A549 (cell line): ENCODE results near the gene MAP3K5. TPM values are rescaled to one million over a fixed set of nuclear protein-coding genes. Genes with fewer than 3 reads are reported as not detected.

Experiments
- ATAC-seq, 2 experiments: fragments of 200-7000 bp in 1 of 2; fragments of >200 bp in 1 of 2; cut with Nextera tagmentation in 1 of 2; cut with Tn5 transposase in 1 of 2; 3 replicates each; pipeline versions ENCODE4 v1.8.0 to v1.9.1; 2018 to 2020; ENCODE audit warnings: mild to moderate bottlenecking in 1 of 2, moderate library complexity in 1 of 2
- CTCF ChIA-PET: fragments of 300-600 bp; sonication (Branson Sonifier 250); formaldehyde crosslinking; extraction: SDS; loops from one replicate; lab custom pipeline; 2021; ENCODE audit warnings: antibody characterized with exemption, inconsistent platforms; lab: Yijun Ruan, JAX
- POLR2A ChIA-PET: fragments of 350-600 bp; formaldehyde crosslinking; extraction: SDS; loops from one replicate; lab custom pipeline; 2021; ENCODE audit warnings: antibody characterized with exemption, inconsistent platforms; lab: Yijun Ruan, JAX
- DNase-seq, 2 experiments: peaks; one replicate each; pipeline versions ENCODE4 v3.0.0 to v3.0.0-alpha.2; 2011 to 2016; ENCODE audit warnings: low read depth in 1 of 2, low spot score in 1 of 2
- FAIRE-seq: peaks from 2 replicates; lab custom pipeline; 2011; peaks lifted over from hg19 to GRCh38; lab: Jason Lieb, UNC
- H3K27ac ChIP-seq, 2 experiments: fragments of >200 bp; sonication (Bioruptor Twin); formaldehyde crosslinking; 3 replicates each; pipeline ENCODE4 v1.5.1; 2016 to 2017
- H3K4me1 ChIP-seq: fragments of >200 bp; sonication (Bioruptor Twin); formaldehyde crosslinking; 3 replicates; pipeline ENCODE4 v1.6.1; 2016
- H3K4me2 ChIP-seq: fragments of >200 bp; sonication (Bioruptor Twin); formaldehyde crosslinking; 3 replicates; pipeline ENCODE4 v1.6.1; 2016
- H3K4me3 ChIP-seq: fragments of >200 bp; sonication (Bioruptor Twin); formaldehyde crosslinking; 3 replicates; pipeline ENCODE4 v1.5.1; 2016
- H3K9me3 ChIP-seq: fragments of >200 bp; sonication (Bioruptor Twin); formaldehyde crosslinking; 3 replicates; pipeline ENCODE4 v1.6.1; 2016
- BHLHE40 ChIP-seq: IDR thresholded peaks from 2 replicates; pipeline ENCODE4 v1.6.1; 2012; ENCODE audit warnings: low read depth, low read length, inconsistent platforms
- CBX2 ChIP-seq: fragments of 200-600 bp; sonication (generic); IDR thresholded peaks from 2 replicates; pipeline ENCODE4 v1.6.1; 2016; ENCODE audit warnings: low read depth, mild to moderate bottlenecking, borderline replicate concordance
- FOSL2 ChIP-seq, 2 experiments: fragments of 450-650 bp in 1 of 2; fragments of >200 bp in 1 of 2; sonication (Bioruptor Twin) in 1 of 2; formaldehyde crosslinking; IDR thresholded peaks; 2 replicates each; pipeline versions ENCODE4 v1.5.0 to v1.6.1; 2016 to 2020; ENCODE audit warnings: mild to moderate bottlenecking in 1 of 2, moderate library complexity in 1 of 2
- FOXS1 ChIP-seq: fragments of 250-450 bp; sonication (Bioruptor Pico); IDR thresholded peaks from 2 replicates; pipeline ENCODE4 v1.5.0; 2020; ENCODE audit warnings: mild to moderate bottlenecking, moderate library complexity
- GATA3 ChIP-seq: IDR thresholded peaks from 2 replicates; pipeline ENCODE4 v1.6.1; 2012; ENCODE audit warnings: borderline replicate concordance
- HEYL ChIP-seq: fragments of 250-450 bp; sonication (Bioruptor Pico); IDR thresholded peaks from 2 replicates; pipeline ENCODE4 v1.8.0; 2021; ENCODE audit warnings: mild to moderate bottlenecking, moderate library complexity
- HMGXB4 ChIP-seq: fragments of 250-450 bp; sonication (Bioruptor Pico); IDR thresholded peaks from 2 replicates; pipeline ENCODE4 v1.5.0; 2021; ENCODE audit warnings: mild to moderate bottlenecking, moderate library complexity, borderline replicate concordance
- HOXB13 ChIP-seq: fragments of 250-450 bp; sonication (Bioruptor Pico); IDR thresholded peaks from 2 replicates; pipeline ENCODE4 v1.5.0; 2020; ENCODE audit warnings: low read depth, mild to moderate bottlenecking, moderate library complexity
- KDM1A ChIP-seq: fragments of 200-600 bp; sonication (generic); IDR thresholded peaks from 2 replicates; pipeline ENCODE4 v1.6.1; 2016; ENCODE audit warnings: low read depth, mild to moderate bottlenecking
- KDM5A ChIP-seq: fragments of 200-600 bp; sonication (generic); IDR thresholded peaks from 2 replicates; pipeline ENCODE4 v1.6.1; 2016; ENCODE audit warnings: antibody characterized with exemption, mild to moderate bottlenecking
- MAFK ChIP-seq: fragments of 450-650 bp; IDR thresholded peaks from 2 replicates; pipeline ENCODE4 v1.6.1; 2014; ENCODE audit not compliant: partially characterized antibody
- MYC ChIP-seq: IDR thresholded peaks from 2 replicates; pipeline ENCODE4 v1.6.1; 2012; ENCODE audit warnings: mild to moderate bottlenecking, inconsistent platforms, low read length, improper control_type of control experiment, borderline replicate concordance
- NPAS2 ChIP-seq: fragments of 250-450 bp; sonication (Bioruptor Pico); IDR thresholded peaks from 2 replicates; pipeline ENCODE4 v1.8.0; 2022; ENCODE audit warnings: mild to moderate bottlenecking, moderate library complexity, borderline replicate concordance
- POLR2A ChIP-seq: IDR thresholded peaks from 2 replicates; pipeline ENCODE4 v1.6.1; 2012; ENCODE audit warnings: mild to moderate bottlenecking, low read length
- POLR2AphosphoS2 ChIP-seq: conservative IDR thresholded peaks from 2 replicates; pipeline ENCODE4 v1.6.1; 2012; ENCODE audit warnings: low read length, improper control_type of control experiment, inconsistent platforms
- RAD21 ChIP-seq, 2 experiments: fragments of >200 bp in 1 of 2; sonication (Bioruptor Twin) in 1 of 2; formaldehyde crosslinking in 1 of 2; IDR thresholded peaks in 1 of 2; conservative IDR thresholded peaks in 1 of 2; 2 replicates in 1 of 2; 3 replicates in 1 of 2; pipeline ENCODE4 v1.6.1; 2012 to 2018; ENCODE audit warnings: inconsistent platforms in 1 of 2
- SREBF2 ChIP-seq: fragments of 450-650 bp; IDR thresholded peaks from 2 replicates; pipeline ENCODE4 v1.6.1; 2014; ENCODE audit warnings: mild to moderate bottlenecking, moderate library complexity
- ZFP36 ChIP-seq: fragments of 450-650 bp; IDR thresholded peaks from 2 replicates; pipeline ENCODE4 v1.6.1; 2014; ENCODE audit warnings: borderline replicate concordance; ENCODE audit not compliant: partially characterized antibody
- WGBS: methylation state at CpG from one replicate; pipeline ENCODE4 v1.1.6; 2017; ENCODE audit errors: missing lambda C conversion rate; 5-methylcytosine and 5-hydroxymethylcytosine counted together
- polyA plus RNA-seq, 4 experiments: library from polyadenylated mRNA; depleted of rRNA in 3 of 4; stranded (reverse); fragments of >200 nt; fragmentation: RNase III in 1 of 4; extraction: RNeasy Plus Mini Kit Qiagen cat#74134 plus additional on column Dnase treatment in 1 of 4; gene quantifications; 2 replicates in 3 of 4; 3 replicates in 1 of 4; pipeline ENCODE4 v1.2.3, GENCODE V29; 2011 to 2017

MAP3K5 gene
- polyA plus RNA-seq, 2 of the 4 experiments (the other 2 are of a cell fraction) = 2.1 to 4.1 TPM

- TF ChIP-seq SREBF2 (no peak), GATA3 (no peak), POLR2A (no peak), BHLHE40 (no peak), HEYL (no peak)
Observed at GRCh38 chr6:136567688-136568087, 224.6 kb downstream of the MAP3K5 start (continued).

GRCh38 chr6:136566851-136567250 is 225.4 kb downstream of the MAP3K5 start:
- DNase-seq = no peak
- Histone ChIP-seq H3K4me2 (no peak overlapping the region), H3K9me3 (no peaks in the 10 kb centered on the region), H3K4me1 (0 out of 3 replicates have a peak, but pooled peaks cover 4% of the 10 kb centered on the region), H3K4me3 (no peak overlapping the region), H3K27ac (no peak overlapping the region)
- CTCF ChIA-PET = interaction anchor here (1.0 to 1.1 kb wide), 2 partner anchors 20 to 22 kb away, joined by 3 to 4 read pairs; no protein-coding TSS in a partner anchor
- WGBS = 69% methylated on average over 2 of the region's 2 CpGs
- TF ChIP-seq FOXS1 (CRISPR knock-in tag) (no peak), POLR2AphosphoS2 (no peak), BHLHE40 (no peak), MAFK (no peak), MYC (no peak), CBX2 (no peak), FOSL2 (IDR thresholded peaks at IDR 0.05) (no peak), FOSL2 (CRISPR knock-in tag; IDR thresholded peaks at IDR 0.05) (no peak)
- no peak for FAIRE-seq
- ATAC-seq = no peak
- POLR2A ChIA-PET = no interaction called here

- ATAC-seq = no peak
- ChIA-PET POLR2A (no interaction called here), CTCF (interaction anchor here (0.8 to 2.2 kb wide), 4 partner anchors 16 to 248 kb away, joined by 3 to 7 read pairs (median 4); partner anchors contain the start of gene MAP3K5)
- FAIRE-seq = no peak
- no peak overlapping the region for H3K4me2 ChIP-seq
- H3K9me3 ChIP-seq = no peaks in the 10 kb centered on the region
- no peak overlapping the region for H3K4me3 ChIP-seq
- 0 out of 3 replicates have a peak, but pooled peaks cover 4% of the 10 kb centered on the region for H3K4me1 ChIP-seq
- no peak for DNase-seq
- H3K27ac ChIP-seq = no peak overlapping the region
- no peak for TF ChIP-seq POLR2AphosphoS2
- TF ChIP-seq HOXB13 (CRISPR knock-in tag) = no peak
- no peak for TF ChIP-seq RAD21 (conservative IDR thresholded peaks at IDR 0.05 in 1 of 2, IDR thresholded peaks at IDR 0.05 in 1 of 2)
- WGBS = 97% methylated on average over 6 of the region's 6 CpGs
Observed at GRCh38 chr6:136566007-136566487, 226.2 kb downstream of the MAP3K5 start.

- H3K9me3 ChIP-seq = no peaks in the 10 kb centered on the region
- no peak for TF ChIP-seq HMGXB4 (CRISPR knock-in tag)
- TF ChIP-seq NPAS2 (CRISPR knock-in tag) = no peak
- no peak for TF ChIP-seq KDM5A
- no peak for TF ChIP-seq KDM1A
- TF ChIP-seq ZFP36 = no peak
- no peak for TF ChIP-seq POLR2A
- H3K27ac ChIP-seq = no peak overlapping the region; a peak in 1 of 6 replicates
- ChIA-PET POLR2A (no interaction called here), CTCF (interaction anchor here (1.5 to 2.2 kb wide), 3 partner anchors 9 to 18 kb away, joined by 3 to 7 read pairs (median 7); partner anchors contain the start of gene MAP7)
- H3K4me3 ChIP-seq = no peak overlapping the region
- FAIRE-seq = no peak
- WGBS = 16% methylated on average over 1 of the region's 1 CpG
- 0 out of 3 replicates have a peak, but pooled peaks cover 4% of the 10 kb centered on the region for H3K4me1 ChIP-seq
- no peak overlapping the region for H3K4me2 ChIP-seq
- DNase-seq = no peak
- no peak for ATAC-seq
Observed at GRCh38 chr6:136564180-136564579, 228.1 kb downstream of the MAP3K5 start.
